Urinary bladder (tissue), 4 donors: Measurements from ENCODE around the gene GYG1. TPM values are rescaled to one million over a fixed set of nuclear protein-coding genes. Genes with fewer than 3 reads are reported as not detected.

Source experiments
- DNase-seq: peaks from one replicate; pipeline ENCODE4 v3.0.0-alpha.2; 2015; ENCODE audit errors: extremely low spot score
- H3K27ac ChIP-seq: one replicate; pipeline ENCODE4 v1.5.1; 2013; ENCODE audit warnings: low read depth, mild to moderate bottlenecking, moderate library complexity
- H3K36me3 ChIP-seq: one replicate; pipeline ENCODE4 v1.6.1; 2013; ENCODE audit warnings: mild to moderate bottlenecking, moderate library complexity; ENCODE audit not compliant: insufficient read depth
- H3K4me1 ChIP-seq: one replicate; pipeline ENCODE4 v1.6.1; 2013; ENCODE audit warnings: mild to moderate bottlenecking, moderate library complexity; ENCODE audit not compliant: insufficient read depth
- H3K4me3 ChIP-seq: one replicate; pipeline ENCODE4 v1.5.1; 2013; ENCODE audit warnings: low read depth, low read length
- WGBS: extraction: QIAGEN DNeasy Blood & Tissue Kit; methylation state at CpG from one replicate; pipeline ENCODE4 v1.1.7; 2013; 5-methylcytosine and 5-hydroxymethylcytosine counted together
- polyA plus RNA-seq: library from polyadenylated mRNA; stranded (reverse); fragments of 200-250 nt; gene quantifications from one replicate; pipeline ENCODE4 v1.2.3, GENCODE V29; 2013
- total RNA-seq: library from RNA; depleted of rRNA; stranded (reverse); fragments of >200 nt; gene quantifications from one replicate; pipeline ENCODE4 v1.2.3, GENCODE V29; 2014
- donor health status: healthy with polysubstance abuse.
- donor health status: healthy.

The GYG1 gene
- total and polyA plus RNA-seq, 2 donors, result 33.2 to 214 TPM

GRCh38 chr3:148998715-148999423 is 7.5 kb downstream of the GYG1 start:
- WGBS, result 70% methylated on average over 7 of the region's 7 CpGs
- H3K27ac ChIP-seq, result no peak overlapping the region
- no peak overlapping the region for H3K4me3 ChIP-seq
- no peak for DNase-seq
- H3K4me1 ChIP-seq, result no peaks in the 10 kb centered on the region
- peaks cover 2% of the 10 kb centered on the region for H3K36me3 ChIP-seq

GRCh38 chr3:148999806-149000205 is 8.5 kb downstream of the GYG1 start:
- Histone ChIP-seq H3K27ac (no peak overlapping the region), H3K36me3 (peaks cover 2% of the 10 kb centered on the region), H3K4me1 (no peaks in the 10 kb centered on the region), H3K4me3 (no peak overlapping the region)
- DNase-seq, result no peak
- WGBS, result 74% methylated on average over 3 of the region's 3 CpGs

DNA sequence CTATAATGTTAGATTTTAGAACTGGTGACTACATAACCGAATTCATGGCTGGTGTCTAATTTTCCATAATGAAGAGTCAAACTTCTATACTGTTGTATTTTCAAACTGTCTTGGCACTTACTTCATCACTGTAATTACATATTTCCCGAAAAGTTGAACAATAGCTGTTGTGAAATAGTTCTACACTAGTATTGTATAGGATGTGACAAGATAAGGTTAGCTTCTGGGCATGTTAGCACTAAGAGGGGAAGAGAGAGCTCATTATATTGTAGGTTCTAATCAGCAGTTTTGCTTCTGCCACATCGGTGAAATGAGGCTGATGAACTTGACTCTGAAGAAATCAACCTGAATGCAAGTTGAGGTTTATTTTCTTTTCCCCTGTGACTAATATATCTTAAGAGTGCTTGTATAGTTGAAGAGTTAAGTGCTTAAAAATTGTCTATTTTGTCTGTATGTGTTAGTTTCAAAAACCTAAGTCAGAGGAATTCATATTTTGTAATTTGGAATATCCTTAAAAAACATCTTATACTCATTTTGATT is 8.9 kb downstream of the GYG1 start:
- Histone ChIP-seq H3K36me3 (peaks cover 2% of the 10 kb centered on the region), H3K27ac (no peak overlapping the region), H3K4me3 (no peak overlapping the region), H3K4me1 (no peaks in the 10 kb centered on the region)
- no peak for DNase-seq
- WGBS, result 89% methylated on average over 3 of the region's 3 CpGs

GRCh38 chr3:149001727-149002126 is 10.4 kb downstream of the GYG1 start:
- Histone ChIP-seq H3K27ac (no peak overlapping the region), H3K36me3 (peaks cover under 1% of the 10 kb centered on the region), H3K4me1 (peaks cover 2% of the 10 kb centered on the region), H3K4me3 (no peak overlapping the region)
- 80% methylated on average over 3 of the region's 3 CpGs for WGBS
- no peak for DNase-seq

DNA sequence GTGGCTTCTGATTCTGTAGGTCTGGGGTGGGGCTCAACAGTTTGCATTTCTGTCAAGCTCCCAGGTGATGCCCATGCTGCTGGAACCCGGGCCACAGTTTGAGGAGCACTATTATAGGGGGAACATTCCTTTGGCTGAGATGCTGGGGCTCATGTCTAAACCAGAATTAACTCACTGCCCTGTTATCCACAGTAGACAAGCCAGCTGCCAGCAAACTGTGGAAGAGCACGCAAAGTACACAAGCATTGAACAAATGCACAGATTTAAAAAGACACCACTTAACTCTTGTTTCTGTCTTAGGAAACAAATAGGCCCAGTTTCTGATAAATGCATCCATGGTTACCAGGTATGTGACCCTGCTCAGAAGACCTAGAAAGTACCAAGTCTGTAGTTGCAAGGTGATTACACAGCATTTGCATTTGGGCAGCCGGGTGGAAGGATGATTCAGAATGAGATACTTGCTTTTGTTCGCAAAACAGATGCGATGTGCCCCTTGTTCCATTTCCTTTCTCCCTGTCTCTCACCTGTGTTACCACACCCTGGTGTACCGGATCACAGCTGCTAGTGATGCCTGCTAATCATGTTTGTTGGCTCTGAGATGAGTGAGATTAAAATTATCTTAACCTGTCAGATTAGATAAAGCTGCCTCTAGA is 12.4 kb downstream of the GYG1 start:
- H3K27ac ChIP-seq, result no peak overlapping the region
- H3K4me1 ChIP-seq, result peaks cover 2% of the 10 kb centered on the region
- H3K4me3 ChIP-seq, result no peak overlapping the region
- no peak for DNase-seq
- H3K36me3 ChIP-seq, result no peaks in the 10 kb centered on the region
- 83% methylated on average over 6 of the region's 6 CpGs for WGBS

DNA sequence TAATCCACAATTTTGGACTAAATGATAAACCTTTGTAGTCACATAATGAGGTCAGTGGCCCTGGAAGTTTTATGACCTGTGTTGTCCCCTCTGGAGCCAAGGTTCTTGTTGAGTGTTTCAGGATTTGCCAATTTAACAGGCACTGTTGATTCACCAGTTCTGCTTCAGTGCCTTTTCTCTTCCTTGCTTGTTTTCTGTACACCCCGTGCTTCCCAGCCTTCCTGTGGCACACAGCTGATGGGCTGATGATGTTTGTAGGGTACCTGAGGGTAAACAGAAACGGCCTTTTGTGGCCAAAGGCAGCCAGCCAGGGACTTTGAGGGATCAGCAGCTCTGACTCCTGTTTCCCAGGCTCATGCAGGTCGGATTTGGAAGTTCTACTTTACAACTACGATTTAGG is 13.3 kb downstream of the GYG1 start:
- no peak for DNase-seq
- Histone ChIP-seq H3K27ac (no peak overlapping the region), H3K36me3 (no peaks in the 10 kb centered on the region), H3K4me3 (no peak overlapping the region), H3K4me1 (peaks cover 2% of the 10 kb centered on the region)
- WGBS, result 39% methylated on average over 4 of the region's 4 CpGs

DNA sequence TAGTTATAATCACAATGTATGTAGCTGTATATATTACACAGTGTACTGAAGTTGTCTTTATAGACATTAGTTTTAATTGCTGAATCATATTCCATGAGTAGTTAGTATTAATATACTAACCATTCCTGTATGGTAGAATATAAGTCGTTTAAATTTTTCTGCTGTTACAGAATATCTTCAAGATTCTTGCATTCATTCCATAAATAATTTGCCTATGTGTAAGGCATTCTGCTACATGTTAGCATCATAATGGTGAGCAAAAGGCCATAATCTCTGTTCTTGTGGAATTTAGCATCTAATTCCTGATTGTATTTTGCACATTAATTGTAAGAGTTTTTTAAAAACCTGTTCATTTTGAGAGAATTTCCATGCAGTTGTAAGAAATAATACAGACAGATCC is 14.1 kb downstream of the GYG1 start:
- DNase-seq, result no peak
- Histone ChIP-seq H3K27ac (no peak overlapping the region), H3K4me3 (no peak overlapping the region), H3K4me1 (peaks cover 2% of the 10 kb centered on the region), H3K36me3 (no peaks in the 10 kb centered on the region)
- WGBS, result 79% methylated on average over 1 of the region's 1 CpG

GRCh38 chr3:149007567-149008257 is 16.4 kb downstream of the GYG1 start:
- 84% methylated on average over 7 of the region's 7 CpGs for WGBS
- H3K4me3 ChIP-seq, result no peak overlapping the region
- peaks cover 4% of the 10 kb centered on the region for H3K36me3 ChIP-seq
- H3K4me1 ChIP-seq, result peaks cover 2% of the 10 kb centered on the region
- no peak for DNase-seq
- no peak overlapping the region for H3K27ac ChIP-seq

- no peak overlapping the region for H3K27ac ChIP-seq
- no peak for DNase-seq
- WGBS, result 89% methylated on average over 2 of the region's 2 CpGs
- H3K4me3 ChIP-seq, result no peak overlapping the region
- H3K36me3 ChIP-seq, result peaks cover 4% of the 10 kb centered on the region
- peaks cover 2% of the 10 kb centered on the region for H3K4me1 ChIP-seq
Measured at GRCh38 chr3:149009732-149010131, 18.4 kb downstream of the GYG1 start.

DNA sequence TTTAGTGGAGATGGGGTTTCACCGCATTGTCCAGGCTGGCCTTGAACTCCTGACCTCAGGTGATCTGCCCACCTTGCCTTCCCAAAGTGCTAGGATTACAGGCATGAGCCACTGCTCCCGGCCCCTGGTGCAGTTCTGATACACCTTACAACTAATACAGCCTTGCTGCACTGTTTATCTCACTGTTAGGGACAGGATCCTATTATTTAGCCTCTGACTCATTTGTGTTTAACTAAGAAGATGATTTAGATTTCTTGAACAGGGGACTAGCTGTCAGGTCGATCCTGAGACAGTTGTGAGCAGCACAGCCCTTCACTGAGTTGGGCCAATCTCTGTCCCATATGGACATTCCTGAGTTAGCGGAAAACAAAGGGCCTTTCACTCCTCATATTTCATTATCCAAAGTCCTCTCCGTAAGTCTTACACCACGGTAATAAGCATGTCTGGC is 19.2 kb downstream of the GYG1 start:
- Histone ChIP-seq H3K4me3 (no peak overlapping the region), H3K27ac (no peak overlapping the region), H3K4me1 (peaks cover 2% of the 10 kb centered on the region), H3K36me3 (peaks cover 4% of the 10 kb centered on the region)
- no peak for DNase-seq
- WGBS, result 59% methylated on average over 6 of the region's 6 CpGs

GRCh38 chr3:149010966-149011365 is 19.6 kb downstream of the GYG1 start:
- 52% methylated on average over 2 of the region's 2 CpGs for WGBS
- no peak overlapping the region for H3K27ac ChIP-seq
- H3K4me1 ChIP-seq, result peaks cover 2% of the 10 kb centered on the region
- H3K36me3 ChIP-seq, result peaks cover 4% of the 10 kb centered on the region
- H3K4me3 ChIP-seq, result no peak overlapping the region
- DNase-seq, result no peak

DNA sequence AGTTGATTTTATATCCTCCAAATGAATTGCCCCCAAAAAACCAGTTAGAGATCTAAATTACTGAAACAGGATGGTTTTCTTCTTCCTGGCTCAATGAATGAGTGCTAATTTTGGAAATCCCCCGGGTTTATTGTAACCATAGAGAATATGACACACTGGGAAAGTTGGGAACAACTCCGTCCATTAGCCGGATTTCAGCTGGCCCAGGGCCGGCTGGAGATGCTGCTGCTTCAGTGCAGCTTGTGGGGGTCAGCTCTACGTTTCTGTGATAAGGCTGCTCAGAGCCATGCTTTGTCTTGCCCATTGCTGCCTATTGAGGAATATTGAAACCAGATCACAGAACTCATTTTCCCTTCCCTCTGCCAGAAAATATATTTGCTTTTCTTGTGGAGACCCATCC is 20.3 kb downstream of the GYG1 start:
- WGBS, result 72% methylated on average over 5 of the region's 5 CpGs
- Histone ChIP-seq H3K27ac (no peak overlapping the region), H3K4me1 (no peaks in the 10 kb centered on the region), H3K36me3 (peaks cover 4% of the 10 kb centered on the region), H3K4me3 (no peak overlapping the region)
- DNase-seq, result no peak

GRCh38 chr3:149013726-149014125 is 22.4 kb downstream of the GYG1 start:
- DNase-seq, result no peak
- no peak overlapping the region for H3K4me3 ChIP-seq
- no peak overlapping the region for H3K27ac ChIP-seq
- H3K36me3 ChIP-seq, result peaks cover 4% of the 10 kb centered on the region
- WGBS, result 96% methylated on average over 6 of the region's 6 CpGs
- H3K4me1 ChIP-seq, result no peaks in the 10 kb centered on the region

- peaks cover 2% of the 10 kb centered on the region for H3K4me1 ChIP-seq
- WGBS, result 70% methylated on average over 3 of the region's 3 CpGs
- no peak overlapping the region for H3K27ac ChIP-seq
- H3K4me3 ChIP-seq, result no peak overlapping the region
- DNase-seq, result no peak
- H3K36me3 ChIP-seq, result peaks cover 4% of the 10 kb centered on the region
Measured at GRCh38 chr3:149015393-149015792, 24.1 kb downstream of the GYG1 start.
